Measurements from ENCODE around the gene ZNF850. TPM values are rescaled to one million over a fixed set of nuclear protein-coding genes. Genes with fewer than 3 reads are reported as not detected.

The ZNF850 gene
- total and polyA plus RNA-seq, 2 of the 8 experiments (the other 6 are each of a cell fraction or from before 2014, with no cell fraction given) = 6.7 to 21.2 TPM

DNA sequence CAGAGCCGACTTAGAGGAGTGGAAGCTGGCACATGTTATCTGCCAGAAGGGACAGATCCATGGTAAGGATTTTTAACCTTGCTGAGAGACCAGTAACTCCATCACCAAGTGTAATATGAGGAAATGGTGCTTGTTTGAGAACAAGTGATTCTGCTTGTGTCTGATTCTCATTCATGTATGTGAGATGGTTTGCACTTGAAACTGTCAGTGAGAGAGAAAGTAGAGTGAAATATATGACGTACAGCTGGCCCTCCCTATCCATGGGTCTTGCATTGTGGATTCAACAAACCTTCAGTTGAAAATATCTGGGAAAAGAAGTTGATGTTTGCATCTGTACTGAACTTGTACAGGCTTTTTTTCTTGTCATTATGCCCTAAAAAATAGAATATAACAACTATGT lies 104.0 kb downstream of the ZNF850 start:
- Histone ChIP-seq H3K9ac (replicated peaks in 1 of 4; ENCODE audit: extremely low read depth in 1 of 4, low read depth in 3 of 4, low read length in 3 of 4) (no peak overlapping the region), H3K27ac (ENCODE audit: low read depth, low read length) (no peak overlapping the region), H2BK20ac (ENCODE audit: low read length) (no peak overlapping the region), H3K36me3 (ENCODE audit: control insufficient read depth in 2 of 4, insufficient read depth in 4 of 4, low read length in 3 of 4) (peaks cover 0 to 7% (median 2%) of the 10 kb centered on the region in 4 experiments; a peak in 3 of 8 replicates), H3K79me2 (ENCODE audit: control insufficient read depth in 1 of 2, insufficient read depth in 2 of 2, low read length in 2 of 2) (peaks cover 4 to 43% of the 10 kb centered on the region in 2 experiments; a peak in 3 of 4 replicates), H2AFZ (ENCODE audit: low read length) (no peak overlapping the region), H4K91ac (replicated peaks; ENCODE audit: insufficient read length, low read length) (no peak overlapping the region), H3K4me2 (ENCODE audit: insufficient read depth in 1 of 2, low read depth in 2 of 2, low read length in 2 of 2) (peak overlapping the region; percentile 26 to 47; a peak in 3 of 4 replicates), H4K8ac (ENCODE audit: extremely low read depth, insufficient read depth, low read length) (no peak overlapping the region), H3K79me1 (ENCODE audit: low read depth, low read length) (peaks cover 8% of the 10 kb centered on the region; the same call in 1 of the 2 replicates), H3K27me3 (replicated peaks in 1 of 4; ENCODE audit: control insufficient read depth in 3 of 4, extremely low read depth in 1 of 4, insufficient read depth in 3 of 4, low read length in 3 of 4) (no peaks in the 10 kb centered on the region), H2AK5ac (ENCODE audit: low read depth, low read length) (no peak overlapping the region), H2BK5ac (ENCODE audit: low read depth, low read length) (no peak overlapping the region), H4K20me1 (replicated peaks in 1 of 2; ENCODE audit: control insufficient read depth in 1 of 2, insufficient read depth in 2 of 2, low read length in 2 of 2) (peaks cover 0 to 6% of the 10 kb centered on the region in 2 experiments), H3K9me3 (ENCODE audit: insufficient read depth in 2 of 2, low read depth in 1 of 2, low read length in 1 of 2) (no peaks in the 10 kb centered on the region; a peak in 1 of 4 replicates), H2BK15ac (ENCODE audit: low read length) (no peak overlapping the region), H3K4ac (replicated peaks; ENCODE audit: insufficient read length, low read depth, low read length) (no peak overlapping the region), H3K56ac (replicated peaks; ENCODE audit: insufficient read length, low read depth, low read length) (no peak overlapping the region), H2BK120ac (replicated peaks; ENCODE audit: low read depth, low read length) (no peak overlapping the region), H3K4me3 (ENCODE audit: extremely low read depth in 1 of 4, insufficient read depth in 2 of 4, low read depth in 3 of 4, low read length in 4 of 4) (peak overlapping the region in 1 of 4 experiments; percentile 93; a peak in 2 of 8 replicates), H4K5ac (ENCODE audit: insufficient read length, low read depth, low read length) (no peak overlapping the region), H3K18ac (ENCODE audit: extremely low read depth, low read length) (no peak overlapping the region), H3K23ac (ENCODE audit: insufficient read length) (no peak overlapping the region), H3K4me1 (replicated peaks in 1 of 4; ENCODE audit: control insufficient read depth in 3 of 4, insufficient read depth in 4 of 4, low read length in 3 of 4) (peaks cover 0 to 2% (median under 1%) of the 10 kb centered on the region in 4 experiments; a peak in 1 of 7 replicates), H3K23me2 (ENCODE audit: low read depth, low read length) (peaks cover 2% of the 10 kb centered on the region; the same call in 1 of the 2 replicates), H2BK12ac (ENCODE audit: low read depth, low read length) (no peak overlapping the region), H3K14ac (ENCODE audit: insufficient read length) (no peak overlapping the region)
- POLR2A ChIA-PET (ENCODE audit: partially characterized antibody) = interaction anchor here (1.5 to 1.8 kb wide), 2 partner anchors 9 to 18 kb away, joined by 6 to 10 read pairs; no protein-coding TSS in a partner anchor
- 84% methylated on average over 2 of the region's 2 CpGs; no CpG with 5 or more reads in 1 of the 2 experiments for WGBS, 2 experiments (ENCODE audit: extremely low coverage in 1 of 2, insufficient coverage in 1 of 2, insufficient read length in 1 of 2, insufficient replicate concordance in 2 of 2, low coverage in 1 of 2, low lambda C conversion rate in 2 of 2, missing lambda C conversion rate in 1 of 2)
- TF ChIP-seq, protein P1, sequence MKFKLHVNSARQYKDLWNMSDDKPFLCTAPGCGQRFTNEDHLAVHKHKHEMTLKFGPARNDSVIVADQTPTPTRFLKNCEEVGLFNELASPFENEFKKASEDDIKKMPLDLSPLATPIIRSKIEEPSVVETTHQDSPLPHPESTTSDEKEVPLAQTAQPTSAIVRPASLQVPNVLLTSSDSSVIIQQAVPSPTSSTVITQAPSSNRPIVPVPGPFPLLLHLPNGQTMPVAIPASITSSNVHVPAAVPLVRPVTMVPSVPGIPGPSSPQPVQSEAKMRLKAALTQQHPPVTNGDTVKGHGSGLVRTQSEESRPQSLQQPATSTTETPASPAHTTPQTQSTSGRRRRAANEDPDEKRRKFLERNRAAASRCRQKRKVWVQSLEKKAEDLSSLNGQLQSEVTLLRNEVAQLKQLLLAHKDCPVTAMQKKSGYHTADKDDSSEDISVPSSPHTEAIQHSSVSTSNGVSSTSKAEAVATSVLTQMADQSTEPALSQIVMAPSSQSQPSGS (IDR thresholded peaks at IDR 0.05; ENCODE audit: low read length) = no peak
- TF ChIP-seq YY1 (IDR thresholded peaks at IDR 0.05; ENCODE audit: low read depth, low read length) (no peak), JUN (IDR thresholded peaks at IDR 0.05; ENCODE audit: low read depth, low read length) (no peak), GABPA (IDR thresholded peaks at IDR 0.05; ENCODE audit: borderline replicate concordance, insufficient read depth, low read length) (no peak), SP1 (IDR thresholded peaks at IDR 0.05; ENCODE audit: low read depth, low read length) (no peak), POLR2A (IDR thresholded peaks at IDR 0.05; ENCODE audit: control extremely low read depth in 1 of 2, low read depth in 2 of 2, low read length in 2 of 2) (no peak), TEAD4 (IDR thresholded peaks at IDR 0.05; ENCODE audit: low read depth, low read length) (no peak), RXRA (IDR thresholded peaks at IDR 0.05; ENCODE audit: insufficient read depth, low read depth, low read length) (no peak), TBP (IDR thresholded peaks at IDR 0.05; ENCODE audit: low read depth, low read length) (no peak)
- CTCF ChIA-PET (ENCODE audit: partially characterized antibody) = no interaction called here
- DNase-seq (ENCODE audit: low read depth in 1 of 2, low spot score in 2 of 2) (no peak), FAIRE-seq (no peak)

Measured in H1 (cell line).